ENCODE data around the gene SLC27A6. TPM values are rescaled to one million over a fixed set of nuclear protein-coding genes. Genes with fewer than 3 reads are reported as not detected.

Gene SLC27A6
- total and polyA plus RNA-seq, 2 donors (not counting 1 experiment from before 2014, with no cell fraction given): not detected

DNA sequence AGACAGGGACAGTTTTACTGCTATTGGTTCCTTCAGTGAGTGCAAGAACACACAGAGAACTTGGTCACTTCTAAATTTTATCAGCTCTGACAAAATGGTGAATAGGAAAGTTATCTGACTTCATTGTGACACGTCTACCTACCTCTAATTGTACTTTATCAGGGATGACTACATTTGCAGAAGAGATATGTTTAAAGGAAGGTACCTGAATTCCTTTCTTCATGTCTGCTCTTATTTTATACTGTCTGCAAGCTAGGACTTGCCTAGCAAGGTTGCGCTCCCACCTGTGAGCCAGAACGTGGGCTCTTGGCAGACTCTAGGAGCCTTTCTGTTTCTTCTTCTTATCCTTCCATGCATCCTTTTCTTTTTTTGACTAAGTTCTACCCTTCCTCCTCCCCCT is 1.6 kb downstream of the SLC27A6 start:
- Mint-ChIP-seq H3K9me3 (ENCODE audit: insufficient read depth) (peaks cover 2% of the 10 kb centered on the region), H3K27me3 (peaks cover 16% of the 10 kb centered on the region), H3K4me3 (no peak overlapping the region), H3K4me1 (no peaks in the 10 kb centered on the region), H3K27ac (no peak overlapping the region)
- CTCF ChIA-PET: no interaction called here
- no peaks in the 10 kb centered on the region for H3K36me3 ChIP-seq (replicated peaks in 1 of 2; ENCODE audit: control extremely low read depth in 1 of 2, control insufficient read depth in 1 of 2, extremely low read depth in 1 of 2, insufficient read depth in 2 of 2, low read length in 1 of 2)
- no peaks in the 10 kb centered on the region for H3K79me2 ChIP-seq (ENCODE audit: control insufficient read depth, insufficient read depth, low read length)
- H3K9ac ChIP-seq (ENCODE audit: low read length): no peak overlapping the region
- TF ChIP-seq EZH2 (IDR thresholded peaks at IDR 0.05; ENCODE audit: borderline replicate concordance, insufficient read depth, low read depth, low read length, poor library complexity, severe bottlenecking): no peak
- TF ChIP-seq, protein P1, sequence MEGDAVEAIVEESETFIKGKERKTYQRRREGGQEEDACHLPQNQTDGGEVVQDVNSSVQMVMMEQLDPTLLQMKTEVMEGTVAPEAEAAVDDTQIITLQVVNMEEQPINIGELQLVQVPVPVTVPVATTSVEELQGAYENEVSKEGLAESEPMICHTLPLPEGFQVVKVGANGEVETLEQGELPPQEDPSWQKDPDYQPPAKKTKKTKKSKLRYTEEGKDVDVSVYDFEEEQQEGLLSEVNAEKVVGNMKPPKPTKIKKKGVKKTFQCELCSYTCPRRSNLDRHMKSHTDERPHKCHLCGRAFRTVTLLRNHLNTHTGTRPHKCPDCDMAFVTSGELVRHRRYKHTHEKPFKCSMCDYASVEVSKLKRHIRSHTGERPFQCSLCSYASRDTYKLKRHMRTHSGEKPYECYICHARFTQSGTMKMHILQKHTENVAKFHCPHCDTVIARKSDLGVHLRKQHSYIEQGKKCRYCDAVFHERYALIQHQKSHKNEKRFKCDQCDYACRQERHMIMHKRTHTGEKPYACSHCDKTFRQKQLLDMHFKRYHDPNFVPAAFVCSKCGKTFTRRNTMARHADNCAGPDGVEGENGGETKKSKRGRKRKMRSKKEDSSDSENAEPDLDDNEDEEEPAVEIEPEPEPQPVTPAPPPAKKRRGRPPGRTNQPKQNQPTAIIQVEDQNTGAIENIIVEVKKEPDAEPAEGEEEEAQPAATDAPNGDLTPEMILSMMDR (IDR thresholded peaks at IDR 0.05): no peak
- DNase-seq (no peak), ATAC-seq (ENCODE audit: low read depth) (no peak)
- WGBS (ENCODE audit: insufficient coverage): 100% methylated on average over 2 of the region's 3 CpGs
- H3K9me3 ChIP-seq (ENCODE audit: control extremely low read depth in 1 of 3, control insufficient read depth in 2 of 3, insufficient read depth in 1 of 3, low read length in 2 of 3): peaks cover 0 to 19% (median 0%) of the 10 kb centered on the region in 3 donors
- no peak overlapping the region for H2AFZ ChIP-seq (ENCODE audit: insufficient read depth, low read depth, low read length, poor library complexity, severe bottlenecking)
- intact Hi-C loops (cut with micrococcal nuclease): no loop called here
- H3K27ac ChIP-seq (ENCODE audit: low read length in 2 of 2): no peak overlapping the region
- no peak overlapping the region for H3K4me2 ChIP-seq (replicated peaks; ENCODE audit: low read depth, low read length, poor library complexity, severe bottlenecking)
- no peaks in the 10 kb centered on the region for H4K20me1 ChIP-seq (ENCODE audit: control insufficient read depth, insufficient read depth, low read length, poor library complexity, severe bottlenecking)
- H3K4me3 ChIP-seq (ENCODE audit: control extremely low read depth in 1 of 5, extremely low read depth in 1 of 5, insufficient read depth in 1 of 5, low read depth in 2 of 5, low read length in 4 of 5): no peak overlapping the region
- H3K4me1 ChIP-seq (ENCODE audit: control insufficient read depth in 2 of 2, insufficient read depth in 2 of 2, low read length in 2 of 2): no peaks in the 10 kb centered on the region
- H3K27me3 ChIP-seq (replicated peaks in 1 of 4; ENCODE audit: control extremely low read depth in 1 of 4, control insufficient read depth in 3 of 4, insufficient read depth in 4 of 4, low read length in 3 of 4): peaks cover 0 to 9% (median 2%) of the 10 kb centered on the region in 4 experiments
- POLR2A ChIA-PET: no interaction called here

DNA sequence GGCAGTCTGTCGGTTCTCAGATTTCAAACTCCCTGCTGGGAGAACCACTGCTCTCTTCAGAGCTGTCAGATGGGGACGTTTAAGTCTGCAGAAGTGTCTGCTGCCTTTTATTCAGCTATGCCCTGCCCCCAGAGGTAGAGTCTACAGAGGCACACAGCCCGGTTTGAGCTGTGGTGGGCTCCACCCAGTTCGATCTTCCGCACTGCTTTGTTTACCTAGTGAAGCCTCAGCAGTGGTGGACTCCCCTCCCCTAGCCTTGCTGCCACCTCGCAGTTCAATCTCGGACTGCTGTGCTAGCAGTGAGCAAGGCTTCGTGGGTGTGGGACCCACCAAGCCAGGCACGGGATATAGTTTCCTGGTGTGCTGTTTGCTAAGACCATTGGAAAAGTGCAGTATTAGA is 8.0 kb downstream of the SLC27A6 start:
- 89% methylated on average over 9 of the region's 9 CpGs for WGBS (ENCODE audit: insufficient coverage)
- ChIA-PET POLR2A (no interaction called here), CTCF (no interaction called here)
- Histone ChIP-seq H3K9ac (ENCODE audit: low read length) (no peak overlapping the region), H3K4me2 (replicated peaks; ENCODE audit: low read depth, low read length, poor library complexity, severe bottlenecking) (no peak overlapping the region), H2AFZ (ENCODE audit: insufficient read depth, low read depth, low read length, poor library complexity, severe bottlenecking) (no peak overlapping the region), H3K4me3 (ENCODE audit: control extremely low read depth in 1 of 5, extremely low read depth in 1 of 5, insufficient read depth in 1 of 5, low read depth in 2 of 5, low read length in 4 of 5) (no peak overlapping the region), H3K27ac (ENCODE audit: low read length in 2 of 2) (no peak overlapping the region), H3K36me3 (replicated peaks in 1 of 2; ENCODE audit: control extremely low read depth in 1 of 2, control insufficient read depth in 1 of 2, extremely low read depth in 1 of 2, insufficient read depth in 2 of 2, low read length in 1 of 2) (no peaks in the 10 kb centered on the region), H4K20me1 (ENCODE audit: control insufficient read depth, insufficient read depth, low read length, poor library complexity, severe bottlenecking) (no peaks in the 10 kb centered on the region), H3K9me3 (ENCODE audit: control extremely low read depth in 1 of 3, control insufficient read depth in 2 of 3, insufficient read depth in 1 of 3, low read length in 2 of 3) (peaks cover 0 to 3% (median 0%) of the 10 kb centered on the region in 3 donors), H3K79me2 (ENCODE audit: control insufficient read depth, insufficient read depth, low read length) (no peaks in the 10 kb centered on the region), H3K4me1 (ENCODE audit: control insufficient read depth in 2 of 2, insufficient read depth in 2 of 2, low read length in 2 of 2) (no peaks in the 10 kb centered on the region), H3K27me3 (replicated peaks in 1 of 4; ENCODE audit: control extremely low read depth in 1 of 4, control insufficient read depth in 3 of 4, insufficient read depth in 4 of 4, low read length in 3 of 4) (no peaks in the 10 kb centered on the region)
- Mint-ChIP-seq H3K27ac (no peak overlapping the region), H3K27me3 (no peaks in the 10 kb centered on the region), H3K9me3 (ENCODE audit: insufficient read depth) (peaks cover 4% of the 10 kb centered on the region), H3K4me3 (no peak overlapping the region), H3K4me1 (no peaks in the 10 kb centered on the region)
- TF ChIP-seq EZH2 (IDR thresholded peaks at IDR 0.05; ENCODE audit: borderline replicate concordance, insufficient read depth, low read depth, low read length, poor library complexity, severe bottlenecking): no peak
- TF ChIP-seq, protein P1 (IDR thresholded peaks at IDR 0.05): no peak
- no peak for DNase-seq
- intact Hi-C loops (cut with micrococcal nuclease): no loop called here
- no peak for ATAC-seq (ENCODE audit: low read depth)
